Measurements from ENCODE around the gene MYO10. TPM values are rescaled to one million over a fixed set of nuclear protein-coding genes. Genes with fewer than 3 reads are reported as not detected.

The MYO10 gene
- total and polyA plus RNA-seq, 2 donors (not counting 3 experiments of a cell fraction or from before 2014, with no cell fraction given), result 36.0 to 148 TPM

- ChIA-PET CTCF (interaction anchor here (2.7 kb wide), 1 partner anchor 289 kb away, joined by 10 read pairs; no protein-coding TSS in a partner anchor), POLR2A (interaction anchor here (0.7 kb wide), 1 partner anchor 69 kb away, joined by 6 read pairs; no protein-coding TSS in a partner anchor)
- TF ChIP-seq FOS (IDR thresholded peaks at IDR 0.05; ENCODE audit: borderline replicate concordance, insufficient read depth, low read length) (no peak), MAX (IDR thresholded peaks at IDR 0.05; ENCODE audit: insufficient read depth, insufficient read length) (no peak), EZH2 (IDR thresholded peaks at IDR 0.05; ENCODE audit: borderline replicate concordance, low read depth, low read length, severe bottlenecking) (no peak), JUN (IDR thresholded peaks at IDR 0.05; ENCODE audit: borderline replicate concordance, insufficient read depth, insufficient read length, low read depth) (no peak), POLR2AphosphoS5 (IDR thresholded peaks at IDR 0.05; ENCODE audit: insufficient read depth, low read depth, low read length) (no peak), CTCF (IDR thresholded peaks at IDR 0.05; ENCODE audit: extremely low read depth in 1 of 2, insufficient read depth in 1 of 2, low read depth in 1 of 2, low read length in 2 of 2) (no peak), MYC (IDR thresholded peaks at IDR 0.05; ENCODE audit: low read depth, low read length) (no peak), GATA2 (IDR thresholded peaks at IDR 0.05; ENCODE audit: insufficient read depth, insufficient read length, low read depth, low read length) (no peak), POLR2A (IDR thresholded peaks at IDR 0.05; ENCODE audit: low read depth, low read length) (no peak)
- dilution Hi-C loops (cut with MboI; ENCODE audit: extremely low pct_ligation_motif_present, low sequenced_read_pairs), result loop anchor here (25.0 kb wide), 1 partner anchor 286 kb away; no protein-coding TSS in a partner anchor
- Histone ChIP-seq H4K20me1 (replicated peaks; ENCODE audit: control insufficient read depth, extremely low read depth, insufficient read depth, low read length) (peaks cover 21% of the 10 kb centered on the region), H3K79me2 (ENCODE audit: control insufficient read depth, insufficient read depth, low read length) (peaks cover 98% of the 10 kb centered on the region), H3K27ac (ENCODE audit: insufficient read depth, low read depth, low read length) (no peak overlapping the region), H3K4me1 (ENCODE audit: control insufficient read depth, extremely low read depth, insufficient read depth, low read length) (peaks cover 17% of the 10 kb centered on the region), H3K9ac (replicated peaks; ENCODE audit: extremely low read depth, insufficient read depth, low read length) (no peak overlapping the region), H3K4me2 (ENCODE audit: insufficient read depth, low read length) (no peak overlapping the region), H3K36me3 (ENCODE audit: control insufficient read depth in 2 of 2, extremely low read depth in 1 of 2, insufficient read depth in 2 of 2, low read length in 2 of 2) (peaks cover 0 to 8% of the 10 kb centered on the region in 2 experiments), H3K27me3 (ENCODE audit: control insufficient read depth in 2 of 2, insufficient read depth in 2 of 2, low read length in 2 of 2) (no peaks in the 10 kb centered on the region), H3K9me3 (replicated peaks; ENCODE audit: control insufficient read depth, insufficient read depth, low read length) (no peaks in the 10 kb centered on the region), H3K9me1 (replicated peaks; ENCODE audit: control insufficient read depth, extremely low read depth, insufficient read depth, low read length) (no peaks in the 10 kb centered on the region), H3K4me3 (replicated peaks in 1 of 3; ENCODE audit: insufficient read depth in 1 of 3, low read depth in 1 of 3, low read length in 3 of 3) (no peak overlapping the region), H2AFZ (ENCODE audit: low read depth, low read length) (no peak overlapping the region)
- FAIRE-seq, result no peak
- no peak for DNase-seq (ENCODE audit: low read depth, low spot score)
- BruUV-seq (replicated peaks), result no TSS peak
- intact Hi-C loops (cut with micrococcal nuclease), result no loop called here
These were observed 35.0 kb downstream of the MYO10 start for GRCh38 chr5:16901021-16901644.
